Measurements from ENCODE around the gene PJA1.

- TF ChIP-seq CTCF (IDR thresholded peaks at IDR 0.05 in 4 of 5, conservative IDR thresholded peaks at IDR 0.05 in 1 of 5) (no peak), POLR2A (IDR thresholded peaks at IDR 0.05) (no peak)
Measured at GRCh38 chrX:69211701-69212100, 46.4 kb upstream of the PJA1 start.

All from gastrocnemius medialis (tissue), 4 donors.